ENCODE results near the gene ADAM12.

ADAM12 gene

DNA sequence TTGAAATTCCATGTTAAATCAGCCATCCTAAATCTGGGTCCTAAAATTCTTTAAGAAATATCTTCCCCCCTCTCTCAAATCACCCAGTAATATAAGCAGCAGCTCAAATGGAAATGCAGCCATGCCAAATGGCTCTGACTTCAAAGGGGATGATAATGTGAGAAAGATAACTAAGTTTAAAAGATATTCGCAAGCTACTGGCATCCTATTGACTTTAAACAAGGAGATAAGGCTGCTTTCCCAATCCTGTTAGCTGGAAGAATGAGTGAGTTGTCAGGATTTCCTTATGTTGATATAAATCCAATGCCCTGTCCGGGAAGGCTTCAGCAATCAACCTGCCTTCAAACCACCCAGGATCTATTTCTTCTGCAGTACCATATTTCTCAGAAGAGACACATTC, 320.0 kb downstream of the ADAM12 start:
- no peak overlapping the region for H3K27ac ChIP-seq
- no peak for TF ChIP-seq CTCF (conservative IDR thresholded peaks at IDR 0.05)

DNA sequence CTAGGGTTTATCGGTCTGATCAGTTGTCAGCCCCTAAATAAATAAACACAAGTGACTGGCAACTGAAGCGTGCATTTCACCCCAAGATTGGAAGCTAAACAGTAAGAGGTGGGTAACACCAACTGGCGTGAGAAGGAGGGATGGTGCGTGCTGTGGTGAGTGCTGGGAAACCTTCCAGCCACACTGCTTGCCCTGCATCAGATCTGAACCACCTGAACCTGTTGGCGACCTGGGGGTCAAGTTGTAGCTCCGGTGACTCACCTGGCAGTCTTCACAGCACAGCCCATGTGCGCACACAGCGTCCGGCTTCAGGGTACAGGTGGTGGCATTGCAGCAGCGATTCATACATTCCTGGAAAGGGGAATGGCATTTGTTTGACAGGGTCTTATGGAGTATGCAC, 321.8 kb downstream of the ADAM12 start:
- no peak for TF ChIP-seq CTCF (conservative IDR thresholded peaks at IDR 0.05)
- H3K27ac ChIP-seq = no peak overlapping the region

- TF ChIP-seq CTCF (conservative IDR thresholded peaks at IDR 0.05) = no peak
- no peak overlapping the region for H3K27ac ChIP-seq
Observed at GRCh38 chr10:126065751-126066377, 322.4 kb downstream of the ADAM12 start.

DNA sequence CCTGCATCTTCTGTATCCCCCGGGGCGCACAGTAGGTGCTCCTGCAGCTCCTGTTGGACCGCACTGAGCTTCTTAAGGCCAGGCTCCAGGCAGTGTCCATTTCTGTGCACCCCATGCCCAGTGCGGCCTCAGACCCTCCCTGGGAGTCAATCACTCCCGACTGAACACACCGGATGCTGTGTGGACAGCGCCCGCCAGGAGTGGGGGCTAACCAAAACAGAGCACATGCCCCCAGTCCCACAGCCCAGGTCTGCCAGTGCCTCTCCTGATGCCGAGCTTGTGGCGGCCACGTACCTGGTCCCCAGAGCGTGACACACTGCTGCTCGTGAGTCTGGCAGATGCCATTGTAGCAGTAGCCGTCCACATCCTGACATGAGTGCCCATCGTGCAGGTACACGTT, 323.8 kb downstream of the ADAM12 start:
- no peak overlapping the region for H3K27ac ChIP-seq
- TF ChIP-seq CTCF (conservative IDR thresholded peaks at IDR 0.05) = no peak

GRCh38 chr10:126063353-126063791, 324.9 kb downstream of the ADAM12 start:
- H3K27ac ChIP-seq = no peak overlapping the region
- TF ChIP-seq CTCF (conservative IDR thresholded peaks at IDR 0.05) = no peak

DNA sequence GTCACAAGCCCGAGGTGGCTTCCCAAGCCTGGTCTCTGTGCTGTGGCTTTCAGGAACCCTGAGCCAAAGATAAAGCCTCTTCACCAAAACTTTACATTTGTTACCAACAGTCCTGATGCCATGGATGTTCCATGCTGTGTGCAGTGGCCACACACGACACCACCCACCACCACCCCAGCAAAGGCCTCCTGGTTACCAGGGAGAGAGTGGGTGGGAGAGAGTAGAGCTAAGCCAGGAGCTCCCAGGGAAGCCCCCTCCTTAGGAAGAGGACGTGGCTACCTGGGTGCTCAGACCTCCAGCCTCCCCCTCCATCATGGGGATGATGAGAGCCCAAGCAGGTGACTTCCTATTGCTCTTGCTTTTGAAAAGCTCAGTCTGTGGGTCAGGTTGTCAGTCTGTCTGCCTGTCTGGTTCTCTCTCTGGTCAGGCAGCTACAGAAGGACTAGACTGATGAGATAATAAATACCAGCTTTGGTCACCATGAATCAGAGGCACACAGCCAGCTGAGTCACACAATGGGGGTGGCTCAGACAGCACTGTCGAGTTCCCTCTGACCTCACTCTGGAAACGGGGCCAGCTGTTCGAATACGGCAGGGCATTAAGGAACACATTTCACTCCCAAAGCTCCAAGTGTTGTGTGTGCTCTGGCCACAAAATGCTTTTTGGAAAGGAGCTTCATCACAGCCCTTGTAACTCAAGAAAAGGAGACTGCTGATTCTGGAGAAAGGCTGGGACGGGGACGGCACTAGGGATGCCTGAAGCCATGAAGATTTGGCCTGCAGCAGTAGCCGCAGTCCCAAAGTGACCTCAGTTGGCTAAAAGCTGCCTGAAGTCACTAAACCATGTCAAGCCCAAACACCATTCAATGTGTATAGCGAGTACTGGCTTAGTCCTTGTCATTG, 325.9 kb downstream of the ADAM12 start:
- no peak for TF ChIP-seq CTCF (conservative IDR thresholded peaks at IDR 0.05)
- no peak overlapping the region for H3K27ac ChIP-seq

GRCh38 chr10:126061526-126061925, 326.8 kb downstream of the ADAM12 start:
- H3K27ac ChIP-seq = no peak overlapping the region

More at GRCh38 chr10:126061526-126061925, 326.8 kb downstream of the ADAM12 start:
- TF ChIP-seq CTCF (conservative IDR thresholded peaks at IDR 0.05) = no peak
